ENCODE results near the gene RIMKLB. TPM values are rescaled to one million over a fixed set of nuclear protein-coding genes. Genes with fewer than 3 reads are reported as not detected.

The RIMKLB gene
- total RNA-seq, 4 donors from 2014 or later: 26.6 to 34.5 (median 29.2) TPM

- Histone ChIP-seq H3K4me3 (peak overlapping the region; percentile 26 to 45 (median 32)), H3K4me1 (peaks cover 0 to 4% (median 0%) of the 10 kb centered on the region in 4 donors), H3K36me3 (no peaks in the 10 kb centered on the region), H3K9me3 (no peaks in the 10 kb centered on the region), H3K27me3 (no peaks in the 10 kb centered on the region), H3K27ac (replicated peaks in 1 of 4) (peak overlapping the region; percentile 30 to 67 (median 42))
- intact Hi-C loops (cut with DNase I): no loop called here
- WGBS: 64% methylated on average over 3 of the region's 3 CpGs
- TF ChIP-seq POLR2A (IDR thresholded peaks at IDR 0.05; ENCODE audit: low read depth) (no peak), EP300 (IDR thresholded peaks at IDR 0.05) (no peak), POLR2AphosphoS5 (IDR thresholded peaks at IDR 0.05) (no peak), CTCF (IDR thresholded peaks at IDR 0.05) (no peak)
- DNase-seq (ENCODE audit: extremely low spot score): no peak
Observed at GRCh38 chr12:8661751-8662150, 36.0 kb upstream of the RIMKLB start.

GRCh38 chr12:8662593-8662992 lies 35.2 kb upstream of the RIMKLB start, which contains the start of gene MFAP5:
Gene MFAP5 (minus strand): TSS chr12:8662826. CDS start chr12:8662104, 722 bp downstream.
- Histone ChIP-seq H3K36me3 (no peaks in the 10 kb centered on the region), H3K9me3 (no peaks in the 10 kb centered on the region), H3K27me3 (no peaks in the 10 kb centered on the region), H3K4me3 (peak within 1 kb of the TSS; percentile 26 to 45 (median 32)), H3K27ac (replicated peaks in 1 of 4) (peak within 1 kb of the TSS; percentile 45 to 67 (median 56)), H3K4me1 (peaks cover 0 to 4% (median 0%) of the 10 kb centered on the region in 4 donors)
- TF ChIP-seq POLR2AphosphoS5 (IDR thresholded peaks at IDR 0.05) (peak; percentile 52 to 71), POLR2A (IDR thresholded peaks at IDR 0.05; ENCODE audit: low read depth) (no peak)
- no peak for DNase-seq (ENCODE audit: extremely low spot score)
- WGBS: 83% methylated on average over 6 of the region's 6 CpGs
- intact Hi-C loops (cut with DNase I): no loop called here

GRCh38 chr12:8664228-8664913 lies 33.4 kb upstream of the RIMKLB start:
- H3K4me3 ChIP-seq: no peak overlapping the region
- H3K36me3 ChIP-seq: no peaks in the 10 kb centered on the region
- peak overlapping the region; percentile 45 to 67 (median 58) for H3K27ac ChIP-seq (replicated peaks in 1 of 4)
- no peaks in the 10 kb centered on the region for H3K9me3 ChIP-seq
- peaks cover 0 to 4% (median 0%) of the 10 kb centered on the region in 4 donors for H3K4me1 ChIP-seq
- 85% methylated on average over 5 of the region's 5 CpGs for WGBS
- peak; percentile 46 to 66 for TF ChIP-seq POLR2AphosphoS5 (IDR thresholded peaks at IDR 0.05)
- no peak for TF ChIP-seq CTCF (IDR thresholded peaks at IDR 0.05)
- H3K27me3 ChIP-seq: no peaks in the 10 kb centered on the region
- peak; percentile 93 for DNase-seq (ENCODE audit: extremely low spot score)
- intact Hi-C loops (cut with DNase I): no loop called here

GRCh38 chr12:8665759-8666158 lies 32.0 kb upstream of the RIMKLB start:
- no peaks in the 10 kb centered on the region for H3K36me3 ChIP-seq
- peaks cover 0 to 4% (median 0%) of the 10 kb centered on the region in 4 donors for H3K4me1 ChIP-seq
- intact Hi-C loops (cut with DNase I): no loop called here
- WGBS: 61% methylated on average over 4 of the region's 4 CpGs
- no peaks in the 10 kb centered on the region for H3K27me3 ChIP-seq
- no peak for TF ChIP-seq POLR2A (IDR thresholded peaks at IDR 0.05; ENCODE audit: low read depth)
- no peak for TF ChIP-seq EP300 (IDR thresholded peaks at IDR 0.05)
- no peak for TF ChIP-seq CTCF (IDR thresholded peaks at IDR 0.05)
- no peak for TF ChIP-seq POLR2AphosphoS5 (IDR thresholded peaks at IDR 0.05)
- no peaks in the 10 kb centered on the region for H3K9me3 ChIP-seq
- DNase-seq (ENCODE audit: extremely low spot score): no peak
- H3K27ac ChIP-seq (replicated peaks in 1 of 4): peak overlapping the region in 2 of 4 donors; percentile 5 to 60
- H3K4me3 ChIP-seq: no peak overlapping the region

GRCh38 chr12:8667270-8667669 lies 30.5 kb upstream of the RIMKLB start:
- Histone ChIP-seq H3K36me3 (no peaks in the 10 kb centered on the region), H3K4me1 (peaks cover 0 to 4% (median 0%) of the 10 kb centered on the region in 4 donors), H3K27ac (replicated peaks in 1 of 4) (no peak overlapping the region), H3K9me3 (no peaks in the 10 kb centered on the region), H3K4me3 (no peak overlapping the region), H3K27me3 (no peaks in the 10 kb centered on the region)
- WGBS: 64% methylated on average over 2 of the region's 2 CpGs
- intact Hi-C loops (cut with DNase I): no loop called here
- TF ChIP-seq POLR2A (IDR thresholded peaks at IDR 0.05; ENCODE audit: low read depth) (no peak), EP300 (IDR thresholded peaks at IDR 0.05) (no peak), POLR2AphosphoS5 (IDR thresholded peaks at IDR 0.05) (no peak), CTCF (IDR thresholded peaks at IDR 0.05) (no peak)
- DNase-seq (ENCODE audit: extremely low spot score): no peak
